Stimulated activated naive CD8-positive, alpha-beta T cell treated with anti-CD3 and anti-CD28 coated beads, Interleukin-15, Interleukin-2, amounts not matched to agents 100 ng/mL and 50 ng/mL, for 24 hours (primary cell): ENCODE results near the gene DUSP16.

ENCODE experiments used
- H3K27ac Mint-ChIP-seq: one replicate; pipeline ENCODE4 v1.8.0; 2021; ENCODE audit warnings: mild to moderate bottlenecking, mixed read lengths
- H3K27me3 Mint-ChIP-seq: one replicate; pipeline ENCODE4 v1.8.0; 2021; ENCODE audit warnings: mixed read lengths
- H3K36me3 Mint-ChIP-seq: one replicate; pipeline ENCODE4 v1.8.0; 2021; ENCODE audit warnings: low read depth, mixed read lengths
- H3K4me1 Mint-ChIP-seq: one replicate; pipeline ENCODE4 v1.8.0; 2021; ENCODE audit warnings: low read depth, mixed read lengths
- H3K4me3 Mint-ChIP-seq: one replicate; pipeline ENCODE4 v1.8.0; 2021; ENCODE audit warnings: mild to moderate bottlenecking, mixed read lengths
- H3K9me3 Mint-ChIP-seq: one replicate; pipeline ENCODE4 v1.8.0; 2021; ENCODE audit warnings: mixed read lengths

Gene DUSP16

GRCh38 chr12:12563290-12563928 is 746 bp upstream of the DUSP16 start:
- Mint-ChIP-seq H3K27ac (peak overlapping the region; percentile 81), H3K9me3 (no peaks in the 10 kb centered on the region), H3K27me3 (no peaks in the 10 kb centered on the region), H3K4me3 (peak overlapping the region; percentile 84), H3K4me1 (peaks cover 33% of the 10 kb centered on the region), H3K36me3 (peaks cover 19% of the 10 kb centered on the region)

GRCh38 chr12:12562016-12562483 is 613 bp downstream of the DUSP16 start:
- Mint-ChIP-seq H3K36me3 (peaks cover 26% of the 10 kb centered on the region), H3K27me3 (no peaks in the 10 kb centered on the region), H3K9me3 (no peaks in the 10 kb centered on the region), H3K4me3 (peak overlapping the region; percentile 80), H3K27ac (peak overlapping the region; percentile 84), H3K4me1 (peaks cover 43% of the 10 kb centered on the region)

DNA sequence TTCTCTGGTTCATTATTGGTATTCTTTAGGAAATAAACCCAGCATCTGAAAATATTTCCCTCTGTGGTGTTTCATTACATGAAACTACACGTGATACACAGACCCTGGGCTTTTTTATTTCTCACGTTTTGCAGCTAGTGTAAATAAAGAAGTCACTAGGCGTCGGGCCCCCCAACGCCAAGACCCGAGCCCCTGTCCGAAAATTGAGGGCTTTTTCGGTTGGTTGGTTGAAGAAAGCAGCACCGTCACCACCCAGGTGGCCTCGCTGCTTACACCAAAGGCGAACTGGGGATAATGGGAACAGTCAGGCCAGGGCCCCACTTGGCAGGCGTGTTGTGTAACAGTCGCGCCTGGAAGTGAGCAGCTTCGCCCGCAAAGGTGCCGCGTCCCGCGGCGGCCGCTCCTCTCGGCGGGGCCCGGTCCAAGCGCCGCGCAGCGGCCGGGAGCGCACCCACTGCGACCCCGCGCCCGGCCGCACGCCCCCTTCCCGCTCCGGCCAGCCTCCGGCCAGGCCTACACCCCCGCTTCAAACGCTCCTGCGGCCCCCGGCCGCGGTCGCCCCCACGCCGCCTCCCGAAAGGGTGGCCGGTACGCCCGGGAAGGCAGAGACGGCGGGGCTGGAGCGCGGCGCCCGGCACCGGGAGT is 1.2 kb downstream of the DUSP16 start:
- Mint-ChIP-seq H3K27me3 (no peaks in the 10 kb centered on the region), H3K27ac (peak overlapping the region; percentile 93), H3K9me3 (no peaks in the 10 kb centered on the region), H3K4me1 (peaks cover 48% of the 10 kb centered on the region), H3K4me3 (peak overlapping the region; percentile 92), H3K36me3 (peaks cover 32% of the 10 kb centered on the region)

DNA sequence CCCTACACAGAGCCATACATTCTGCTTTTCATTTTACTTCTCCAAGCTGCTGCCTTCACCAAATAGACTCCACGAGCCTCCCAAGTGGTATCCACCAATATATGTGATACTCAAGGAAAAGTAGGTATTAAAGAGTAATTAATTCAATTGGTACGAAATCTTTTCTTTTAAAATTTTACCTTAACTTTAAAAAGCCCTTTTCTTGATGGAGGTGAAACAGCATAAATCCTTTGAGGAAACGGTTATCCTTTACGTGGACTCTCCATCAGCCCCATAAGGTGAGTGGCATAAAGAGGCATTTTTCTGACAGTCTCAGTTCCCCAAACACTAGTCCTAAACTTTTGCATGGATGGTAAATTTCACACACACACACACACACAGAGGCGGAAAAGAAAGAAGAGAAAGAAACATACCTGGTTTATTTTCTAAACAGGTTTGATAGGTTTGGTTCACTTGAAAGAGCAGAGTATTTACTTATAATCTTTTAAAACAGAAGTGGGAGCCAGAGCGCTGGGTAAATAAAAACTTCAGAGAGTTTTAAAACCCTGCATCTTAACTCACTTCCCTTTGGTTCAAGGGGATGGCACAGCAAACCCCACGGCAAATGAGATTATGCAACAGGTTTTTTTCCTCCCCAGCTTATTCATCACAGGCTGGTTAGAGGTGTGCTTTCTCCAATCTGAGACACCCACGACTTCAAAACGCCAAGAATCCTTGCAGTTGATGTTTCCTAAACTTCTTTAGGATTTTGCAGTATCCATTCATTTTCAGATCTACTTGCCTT is 1.9 kb downstream of the DUSP16 start:
- Mint-ChIP-seq H3K36me3 (peaks cover 32% of the 10 kb centered on the region), H3K27ac (peak overlapping the region; percentile 93), H3K9me3 (no peaks in the 10 kb centered on the region), H3K27me3 (no peaks in the 10 kb centered on the region), H3K4me1 (peaks cover 48% of the 10 kb centered on the region), H3K4me3 (peak overlapping the region; percentile 92)

DNA sequence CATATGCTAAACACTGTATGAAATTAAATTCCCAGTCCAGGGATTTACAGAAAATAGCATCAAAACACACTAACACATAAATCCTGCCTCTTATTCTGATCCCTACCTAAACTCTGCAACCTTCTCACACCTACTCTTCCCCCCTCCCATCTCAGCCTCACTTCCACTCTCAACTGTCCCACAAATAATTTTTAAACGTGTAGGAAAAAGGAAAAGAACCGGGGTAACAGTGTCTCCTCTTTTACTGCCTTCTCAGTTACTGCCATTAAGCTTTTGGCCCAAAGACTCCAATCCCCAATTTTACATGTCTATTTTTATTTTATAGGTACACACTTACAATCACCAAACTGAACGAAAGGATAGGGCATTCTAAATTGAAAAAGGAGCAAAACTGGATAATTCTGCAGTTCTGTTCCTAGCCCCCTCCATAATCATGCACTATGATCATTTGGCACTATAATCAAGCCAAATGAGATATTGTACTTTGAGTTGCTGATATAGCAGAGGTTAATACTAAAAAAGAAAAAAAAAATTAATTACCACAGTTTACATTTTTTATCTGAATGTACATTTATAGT is 2.9 kb downstream of the DUSP16 start:
- H3K27me3 Mint-ChIP-seq, result no peaks in the 10 kb centered on the region
- H3K9me3 Mint-ChIP-seq, result no peaks in the 10 kb centered on the region
- H3K4me1 Mint-ChIP-seq, result peaks cover 48% of the 10 kb centered on the region
- peak overlapping the region; percentile 75 for H3K4me3 Mint-ChIP-seq
- H3K36me3 Mint-ChIP-seq, result peaks cover 27% of the 10 kb centered on the region
- H3K27ac Mint-ChIP-seq, result no peak overlapping the region

DNA sequence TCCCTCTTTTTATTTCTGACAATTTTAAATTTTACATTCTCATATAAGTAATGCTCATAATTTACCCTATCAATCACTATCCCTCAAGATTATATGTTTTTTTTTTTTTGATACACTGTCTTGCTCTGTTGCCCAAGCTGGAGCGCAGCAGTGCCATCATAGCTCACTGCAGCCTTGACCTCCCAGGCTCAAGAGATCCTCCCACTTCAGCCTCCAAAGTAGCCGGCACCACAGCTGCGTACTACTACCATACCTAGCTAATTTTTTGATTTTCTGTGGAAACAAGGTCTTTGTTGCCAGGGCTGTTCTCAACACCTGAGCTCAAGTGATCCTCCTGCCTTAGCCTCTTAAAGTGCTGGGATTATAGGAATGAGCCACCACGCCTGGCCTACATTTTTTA is 4.4 kb downstream of the DUSP16 start:
- Mint-ChIP-seq H3K4me1 (peaks cover 44% of the 10 kb centered on the region), H3K36me3 (peaks cover 33% of the 10 kb centered on the region), H3K27me3 (no peaks in the 10 kb centered on the region), H3K27ac (no peak overlapping the region), H3K9me3 (no peaks in the 10 kb centered on the region), H3K4me3 (no peak overlapping the region)

DNA sequence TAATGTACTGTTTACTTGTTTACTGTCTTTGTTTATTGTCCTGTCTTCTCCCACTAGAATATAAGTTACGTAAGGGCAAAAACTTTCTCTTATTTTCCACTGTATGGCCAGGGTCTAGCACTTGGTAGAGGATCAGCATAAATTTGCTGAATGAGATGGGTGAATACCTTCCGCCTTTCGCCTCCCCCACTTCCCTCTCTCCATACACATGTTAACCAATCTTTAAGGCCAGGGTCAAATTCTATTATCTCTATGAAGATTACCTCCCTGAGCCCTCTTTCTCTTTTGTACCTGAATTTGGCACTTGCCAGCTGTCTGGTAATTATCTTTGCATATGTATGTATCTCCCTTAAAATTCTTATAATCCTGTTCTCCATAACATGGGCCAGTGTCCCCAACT is 4.9 kb downstream of the DUSP16 start:
- H3K4me3 Mint-ChIP-seq, result no peak overlapping the region
- H3K9me3 Mint-ChIP-seq, result no peaks in the 10 kb centered on the region
- H3K4me1 Mint-ChIP-seq, result peaks cover 40% of the 10 kb centered on the region
- H3K27ac Mint-ChIP-seq, result no peak overlapping the region
- peaks cover 35% of the 10 kb centered on the region for H3K36me3 Mint-ChIP-seq
- H3K27me3 Mint-ChIP-seq, result no peaks in the 10 kb centered on the region

DNA sequence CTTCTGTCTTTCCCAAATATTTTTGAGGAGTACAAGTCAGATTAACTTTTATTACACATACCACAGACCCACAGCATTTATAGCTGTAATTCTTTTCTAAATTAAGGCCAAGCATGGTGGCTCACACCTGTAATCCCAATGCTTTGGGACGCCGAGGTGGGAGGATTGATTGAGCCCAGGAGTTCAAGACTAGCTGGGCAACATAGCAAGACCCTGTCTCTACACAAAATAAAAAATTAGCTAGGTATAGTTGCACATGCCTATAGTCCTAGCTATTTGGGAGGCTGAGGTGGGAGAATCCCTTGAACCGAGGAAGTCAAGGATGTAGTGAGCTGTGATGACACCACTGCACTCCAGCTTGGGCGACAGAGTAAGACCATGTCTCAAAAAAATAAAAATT is 7.0 kb downstream of the DUSP16 start:
- Mint-ChIP-seq H3K4me3 (no peak overlapping the region), H3K4me1 (peaks cover 38% of the 10 kb centered on the region), H3K36me3 (peaks cover 38% of the 10 kb centered on the region), H3K27me3 (no peaks in the 10 kb centered on the region), H3K27ac (no peak overlapping the region), H3K9me3 (no peaks in the 10 kb centered on the region)

- H3K36me3 Mint-ChIP-seq, result peaks cover 30% of the 10 kb centered on the region
- no peaks in the 10 kb centered on the region for H3K27me3 Mint-ChIP-seq
Observed at GRCh38 chr12:12553208-12553785, 9.4 kb downstream of the DUSP16 start.

DNA sequence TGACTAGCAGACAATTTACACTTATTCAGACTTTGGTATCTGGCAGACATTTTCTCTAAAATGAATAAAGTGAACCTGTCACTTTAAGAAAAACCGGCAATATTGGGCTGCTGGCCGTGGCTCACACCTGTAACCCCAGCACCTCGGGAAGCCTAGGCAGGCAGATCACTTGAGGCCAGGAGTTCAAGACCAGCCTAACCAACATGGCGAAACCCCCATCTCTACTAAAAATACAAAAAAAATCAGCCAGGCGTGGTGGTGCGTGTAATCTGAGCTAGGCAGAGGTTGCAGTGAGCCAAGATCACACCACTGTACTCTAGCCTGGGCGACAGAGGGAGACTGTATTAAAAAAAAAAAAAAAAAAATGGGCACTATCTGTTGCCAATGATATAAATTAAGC is 11.5 kb downstream of the DUSP16 start:
- Mint-ChIP-seq H3K27ac (no peak overlapping the region), H3K36me3 (peaks cover 17% of the 10 kb centered on the region), H3K27me3 (no peaks in the 10 kb centered on the region), H3K4me1 (peaks cover 26% of the 10 kb centered on the region), H3K4me3 (no peak overlapping the region), H3K9me3 (no peaks in the 10 kb centered on the region)

More at GRCh38 chr12:12553208-12553785, 9.4 kb downstream of the DUSP16 start:
- Mint-ChIP-seq H3K4me1 (peaks cover 35% of the 10 kb centered on the region), H3K4me3 (no peak overlapping the region), H3K27ac (no peak overlapping the region), H3K9me3 (no peaks in the 10 kb centered on the region)

GRCh38 chr12:12550277-12550676 is 12.4 kb downstream of the DUSP16 start:
- H3K27me3 Mint-ChIP-seq, result no peaks in the 10 kb centered on the region
- no peaks in the 10 kb centered on the region for H3K9me3 Mint-ChIP-seq
- H3K4me1 Mint-ChIP-seq, result peaks cover 26% of the 10 kb centered on the region
- no peak overlapping the region for H3K27ac Mint-ChIP-seq
- H3K36me3 Mint-ChIP-seq, result peaks cover 17% of the 10 kb centered on the region
- H3K4me3 Mint-ChIP-seq, result no peak overlapping the region

GRCh38 chr12:12549426-12549825 is 13.2 kb downstream of the DUSP16 start:
- no peaks in the 10 kb centered on the region for H3K9me3 Mint-ChIP-seq
- H3K27me3 Mint-ChIP-seq, result no peaks in the 10 kb centered on the region
- H3K4me1 Mint-ChIP-seq, result peaks cover 30% of the 10 kb centered on the region
- peaks cover 14% of the 10 kb centered on the region for H3K36me3 Mint-ChIP-seq
- H3K27ac Mint-ChIP-seq, result no peak overlapping the region
- H3K4me3 Mint-ChIP-seq, result no peak overlapping the region

DNA sequence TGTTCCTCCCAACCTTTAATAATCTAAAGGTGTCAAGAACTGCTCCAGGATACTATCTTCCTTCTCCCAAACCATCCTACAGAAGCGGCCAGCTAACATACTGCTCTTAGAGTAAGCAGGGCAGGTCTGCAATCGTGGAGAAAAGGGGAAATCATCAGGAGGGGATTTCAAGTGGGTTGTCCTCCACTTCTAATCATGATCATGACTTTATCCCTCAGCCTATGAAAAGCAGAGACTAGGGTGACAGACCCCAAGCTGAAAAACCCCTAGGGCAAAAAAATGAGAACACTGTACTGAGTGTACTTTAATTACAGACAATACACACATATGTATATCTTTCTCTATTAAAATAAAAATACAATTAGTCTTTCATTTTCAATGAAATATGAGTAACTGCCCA is 13.9 kb downstream of the DUSP16 start:
- Mint-ChIP-seq H3K27me3 (no peaks in the 10 kb centered on the region), H3K4me1 (peaks cover 33% of the 10 kb centered on the region), H3K9me3 (no peaks in the 10 kb centered on the region), H3K4me3 (no peak overlapping the region), H3K27ac (no peak overlapping the region), H3K36me3 (peaks cover 12% of the 10 kb centered on the region)

DNA sequence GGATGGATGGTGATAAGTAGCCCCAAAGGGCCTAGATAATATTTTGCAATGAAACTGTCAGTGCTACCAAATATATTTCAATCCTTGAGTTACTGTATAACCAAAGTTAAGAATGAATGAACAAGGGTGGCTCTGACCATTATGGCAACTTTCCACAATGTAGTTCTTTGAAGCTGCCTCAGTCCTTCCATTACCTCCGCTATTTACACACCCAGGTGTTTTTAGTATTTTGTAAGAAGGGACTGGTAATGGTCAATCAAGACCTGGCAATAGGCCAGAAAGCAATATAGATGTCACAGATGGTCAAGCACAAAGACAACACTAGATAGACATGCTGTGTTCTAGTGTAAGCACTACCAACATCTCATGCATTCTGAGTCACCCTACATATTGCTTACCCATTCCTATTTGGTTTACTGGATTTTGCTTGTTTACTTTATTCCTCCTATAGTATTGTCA is 16.3 kb downstream of the DUSP16 start:
- no peaks in the 10 kb centered on the region for H3K27me3 Mint-ChIP-seq

More for the DNA sequence above, 16.3 kb downstream of the DUSP16 start:
- H3K36me3 Mint-ChIP-seq, result peaks cover 14% of the 10 kb centered on the region
- peaks cover 37% of the 10 kb centered on the region for H3K4me1 Mint-ChIP-seq
- no peak overlapping the region for H3K27ac Mint-ChIP-seq
- H3K9me3 Mint-ChIP-seq, result no peaks in the 10 kb centered on the region
- H3K4me3 Mint-ChIP-seq, result no peak overlapping the region
